HCEC 1CT (cell line): ENCODE data around the gene CDON.
"Not testable (repeated sequence)": the region's sequence is repeated elsewhere in the genome, so short reads cannot be mapped to it uniquely, and the experiment has no call there.

Experiments used
- DNase-seq: peaks from one replicate; pipeline ENCODE4 v3.0.0-alpha.2; 2017

The CDON gene

GRCh38 chr11:125921042-125921441 lies 141.6 kb downstream of the CDON start:
- no peak for DNase-seq

GRCh38 chr11:125918140-125918840 lies 144.4 kb downstream of the CDON start:
- no peak for DNase-seq

GRCh38 chr11:125916683-125917347 lies 145.9 kb downstream of the CDON start:
- no peak for DNase-seq

GRCh38 chr11:125914601-125915000 lies 148.1 kb downstream of the CDON start:
- DNase-seq, result not testable (repeated sequence)

- no peak for DNase-seq
These were observed 152.3 kb downstream of the CDON start for GRCh38 chr11:125910226-125910849.
